K562 (cell line): Measurements from ENCODE around the gene TCF12. TPM values are rescaled to one million over a fixed set of nuclear protein-coding genes. Genes with fewer than 3 reads are reported as not detected.

ENCODE experiments used
- ATAC-seq: fragments of 200-7000 bp; cut with Tn5 transposase; 3 replicates; pipeline ENCODE4 v1.9.1; 2020; ENCODE audit warnings: moderate library complexity
- BruUV-seq: library from RNA; stranded (reverse); fragments of 400-500 nt; replicated peaks from 2 replicates; lab custom pipeline; 2021; lab: Mats Ljungman, UMichigan
- CTCF ChIA-PET: fragments of 300-600 bp; formaldehyde crosslinking; extraction: SDS; loops from one replicate; lab custom pipeline; 2021; ENCODE audit warnings: low intra/inter-chr PET ratio; lab: Yijun Ruan, JAX
- POLR2A ChIA-PET: fragments of 300-600, 350-650 bp; sonication (Branson Sonifier 250); formaldehyde crosslinking; extraction: SDS; loops from one replicate; lab custom pipeline; 2021; ENCODE audit warnings: antibody characterized with exemption, inconsistent platforms; lab: Yijun Ruan, JAX
- DNase-seq, 4 experiments: peaks; one replicate each; pipeline versions ENCODE4 v3.0.0 to v3.0.0-alpha.2; 2011 to 2018; ENCODE audit warnings: low spot score in 3 of 4, mixed read lengths in 3 of 4; ENCODE audit errors: extremely low read depth in 1 of 4
- FAIRE-seq: peaks from 2 replicates; lab custom pipeline; 2011; peaks lifted over from hg19 to GRCh38; lab: Jason Lieb, UNC
- H2AFZ ChIP-seq: 2 replicates; pipeline ENCODE4 v1.6.0; 2011; ENCODE audit warnings: low read depth, low read length, control low read depth, inconsistent platforms
- H3K27ac ChIP-seq: fragments of 200-600 bp; 3 replicates; pipeline ENCODE4 v1.8.0; 2011; ENCODE audit warnings: low read depth, mild to moderate bottlenecking, control low read depth, inconsistent platforms, low read length, moderate library complexity, mixed read lengths; ENCODE audit errors: extremely low read depth
- H3K27me3 ChIP-seq, 2 experiments: fragments of 300-600 bp in 1 of 2; 2 replicates in 1 of 2; 3 replicates in 1 of 2; pipeline versions ENCODE4 v1.6.0 to v1.8.0; 2011; ENCODE audit warnings: inconsistent platforms in 2 of 2, low read length in 2 of 2, mild to moderate bottlenecking in 1 of 2, mixed read lengths in 1 of 2, moderate library complexity in 1 of 2; ENCODE audit not compliant: control insufficient read depth in 2 of 2, insufficient read depth in 2 of 2
- H3K36me3 ChIP-seq: fragments of 300-600 bp; 3 replicates; pipeline ENCODE4 v1.8.0; 2011; ENCODE audit warnings: mild to moderate bottlenecking, low read length, inconsistent platforms; ENCODE audit not compliant: control insufficient read depth, insufficient read depth
- H3K4me1 ChIP-seq, 2 experiments: fragments of 200-600 bp in 1 of 2; replicated peaks in 1 of 2; 2 replicates in 1 of 2; 3 replicates in 1 of 2; pipeline versions ENCODE4 v1.5.1 to v1.8.0; 2011; ENCODE audit warnings: inconsistent platforms in 2 of 2, low read length in 2 of 2, mild to moderate bottlenecking in 1 of 2, mixed read lengths in 1 of 2, moderate library complexity in 1 of 2; ENCODE audit not compliant: control insufficient read depth in 2 of 2, insufficient read depth in 2 of 2
- H3K4me2 ChIP-seq: 2 replicates; pipeline ENCODE4 v1.6.1; 2011; ENCODE audit warnings: low read length, control low read depth, inconsistent platforms, mixed read lengths; ENCODE audit not compliant: insufficient read depth
- H3K4me3 ChIP-seq: fragments of 200-600 bp; sonication (generic), shearing (Covaris generic); 2 replicates; pipeline ENCODE4 v1.5.1; 2016; ENCODE audit warnings: control low read depth, inconsistent platforms
- H3K79me2 ChIP-seq: fragments of 200-600 bp; 3 replicates; pipeline ENCODE4 v1.8.0; 2011; ENCODE audit warnings: low read length, inconsistent platforms; ENCODE audit not compliant: control insufficient read depth, insufficient read depth
- H3K9ac ChIP-seq, 2 experiments: 2 replicates each; pipeline versions ENCODE4 v1.6.0 to v1.6.1; 2011; ENCODE audit warnings: low read depth in 2 of 2, low read length in 2 of 2, control low read depth in 1 of 2, inconsistent platforms in 1 of 2, mild to moderate bottlenecking in 1 of 2, mixed read lengths in 1 of 2; ENCODE audit not compliant: insufficient read depth in 1 of 2
- H3K9me1 ChIP-seq: one replicate; pipeline ENCODE4 v1.6.0; 2011; ENCODE audit warnings: inconsistent platforms, mild to moderate bottlenecking, low read length, moderate library complexity; ENCODE audit not compliant: control insufficient read depth, insufficient read depth
- H3K9me3 ChIP-seq: replicated peaks from 2 replicates; pipeline ENCODE4 v1.5.1; 2011; ENCODE audit warnings: low read depth, low read length, inconsistent platforms; ENCODE audit not compliant: control insufficient read depth, insufficient read depth
- H4K20me1 ChIP-seq: replicated peaks from 2 replicates; pipeline ENCODE4 v1.6.1; 2011; ENCODE audit warnings: low read length, inconsistent platforms, mixed read lengths; ENCODE audit not compliant: control insufficient read depth, insufficient read depth
- HBP1 ChIP-seq: fragments of 450-650 bp; formaldehyde crosslinking; IDR thresholded peaks from 2 replicates; pipeline ENCODE4 v1.4.0; 2022; ENCODE audit warnings: missing genetic modification characterization
- NCOR1 ChIP-seq: fragments of 450-650 bp; IDR thresholded peaks from 2 replicates; pipeline ENCODE4 v1.6.1; 2016; ENCODE audit warnings: mild to moderate bottlenecking, moderate library complexity
- TAF9B ChIP-seq: fragments of 450-650 bp; IDR thresholded peaks from 2 replicates; pipeline ENCODE4 v1.6.1; 2018; ENCODE audit warnings: mild to moderate bottlenecking; ENCODE audit not compliant: partially characterized antibody
- TCF3 ChIP-seq: sonication (generic); formaldehyde crosslinking; IDR thresholded peaks from 2 replicates; pipeline ENCODE4 v1.4.0; 2020; ENCODE audit warnings: mild to moderate bottlenecking, missing genetic modification reagents
- ZNF184 ChIP-seq: sonication (generic); formaldehyde crosslinking; IDR thresholded peaks from 2 replicates; pipeline ENCODE4 v1.5.0; 2020; ENCODE audit warnings: missing genetic modification reagents
- WGBS: fragments of 100-300 bp; shearing (Covaris generic); methylation state at CpG from one replicate; pipeline ENCODE4 v1.1.6; 2016; ENCODE audit warnings: low coverage, mixed read lengths; ENCODE audit not compliant: insufficient coverage; ENCODE audit errors: missing lambda C conversion rate; 5-methylcytosine and 5-hydroxymethylcytosine counted together
- in situ Hi-C: fragments of 300-500 bp; cut with MboI; formaldehyde crosslinking; loops from 4 replicates; pipeline ENCODE4 v1.15.0; 2018; ENCODE audit warnings: inconsistent platforms, mixed read lengths
- intact Hi-C: fragments of 100-400 bp; cut with micrococcal nuclease; formaldehyde crosslinking; loops from 2 replicates; pipeline ENCODE4 v1.14.2; 2022
- polyA plus RNA-seq, 8 experiments: library from polyadenylated mRNA; depleted of rRNA in 4 of 8; stranded (reverse) in 5 of 8; unstranded in 3 of 8; fragments of >200 nt; fragmentation: Nextera tagmentation in 2 of 8; fragmentation: Illumina TruSeq in 1 of 8; extraction: Ambion mirVana in 2 of 8; extraction: Trizol in 1 of 8; gene quantifications; 2 replicates each; pipeline versions ENCODE4 v1.2.1 to v1.2.3, GENCODE V29; 2011 to 2014; ENCODE audit warnings: inconsistent platforms in 1 of 8, missing spikeins in 1 of 8
- small RNA-seq: library from RNA; depleted of rRNA; stranded (forward); fragments of <200 nt; gene quantifications from one replicate; pipeline ENCODE3, GENCODE V24; 2014
- total RNA-seq, 7 experiments: library from RNA; depleted of rRNA in 6 of 7; stranded (reverse); fragments of >200 nt in 6 of 7; fragmentation: Illumina TruSeq in 2 of 7; extraction: Trizol in 2 of 7; gene quantifications; 2 replicates each; pipeline versions ENCODE4 v1.2.1 to v1.2.3, GENCODE V29; 2011 to 2021; ENCODE audit warnings: low replicate concordance in 1 of 7

TCF12 gene
- total and polyA plus RNA-seq, 9 of the 15 experiments (the other 6 are each of a cell fraction or from before 2014, with no cell fraction given) = 10.5 to 132 (median 52.9) TPM

GRCh38 chr15:57339321-57339720 is 420.9 kb downstream of the TCF12 start:
- no peak for FAIRE-seq

More at GRCh38 chr15:57339321-57339720, 420.9 kb downstream of the TCF12 start:
- POLR2A ChIA-PET = no interaction called here
- Histone ChIP-seq H3K36me3 (no peaks in the 10 kb centered on the region), H3K79me2 (no peaks in the 10 kb centered on the region), H3K27me3 (no peaks in the 10 kb centered on the region), H2AFZ (no peak overlapping the region), H3K9me3 (no peaks in the 10 kb centered on the region), H3K4me2 (no peak overlapping the region), H3K9me1 (no peaks in the 10 kb centered on the region), H3K4me3 (no peak overlapping the region), H3K27ac (no peak overlapping the region), H3K4me1 (peaks cover 19 to 22% of the 10 kb centered on the region in 2 experiments)
- ATAC-seq = no peak
- in situ Hi-C loops = no loop called here
- WGBS = 69% methylated on average over 5 of the region's 5 CpGs
- intact Hi-C loops = no loop called here
- TF ChIP-seq ZNF184 (no peak), HBP1 (CRISPR knock-in tag) (no peak), TCF3 (no peak), TAF9B (no peak), NCOR1 (no peak)
- TF ChIP-seq, all 486 proteins: peak for 0
- Histone ChIP-seq H3K9ac (no peak overlapping the region), H4K20me1 (no peaks in the 10 kb centered on the region)
- no TSS peak for BruUV-seq
- CTCF ChIA-PET = no interaction called here
- no peak for DNase-seq

Small RNA genes within 50 kb of the gene (small RNA-seq; reads per million reads assigned to genes)
- 0.15 reads per million for gene RF01210

Other genes starting within 250 kb of the TCF12 start
- gene ZNF280D, start 185.1 kb upstream of the TCF12 start, total RNA-seq (2014; rRNA removed) = 8.3 and 10.0 TPM in 2 replicates
- 21.8 and 25.5 TPM in 2 replicates for gene ZNF280D, start 185.1 kb upstream of the TCF12 start, total RNA-seq (2014; rRNA removed; fragmentation: Illumina TruSeq; extraction: Trizol)
- 17.4 and 18.4 TPM in 2 replicates for gene ZNF280D, start 185.1 kb upstream of the TCF12 start, total RNA-seq (2015; rRNA removed; fragmentation: Illumina TruSeq; extraction: Trizol)
- gene ZNF280D, start 185.1 kb upstream of the TCF12 start, total RNA-seq (2021) = 18.6 and 22.0 TPM in 2 replicates
- gene ZNF280D, start 185.1 kb upstream of the TCF12 start, polyA plus RNA-seq (2011; rRNA removed) = 16.1 and 18.9 TPM in 2 replicates
- 16.1 and 18.3 TPM in 2 replicates for gene ZNF280D, start 185.1 kb upstream of the TCF12 start, polyA plus RNA-seq (2014; fragmentation: Illumina TruSeq; extraction: Trizol)
- 10 to 100 TPM; 10.2 to 12.1 TPM for gene ZNF280D, start 185.1 kb upstream of the TCF12 start, polyA plus RNA-seq (2014; fragmentation: Nextera tagmentation; extraction: Ambion mirVana)
- gene ZNF280D, start 185.1 kb upstream of the TCF12 start, polyA plus RNA-seq (2014; rRNA removed) = 16.3 and 19.1 TPM in 2 replicates